HepG2 (cell line): ENCODE results near the gene MFNG. TPM values are rescaled to one million over a fixed set of nuclear protein-coding genes. Genes with fewer than 3 reads are reported as not detected.

Experiments used
- ATAC-seq: fragments of 200-7000 bp; cut with Tn5 transposase; 3 replicates; pipeline ENCODE4 v1.9.1; 2020; ENCODE audit warnings: mild to moderate bottlenecking, moderate library complexity
- BruUV-seq: library from RNA; stranded (reverse); fragments of 400-500 nt; replicated peaks from 2 replicates; lab custom pipeline; 2021; lab: Mats Ljungman, UMichigan
- CTCF ChIA-PET: fragments of 300-600 bp; formaldehyde crosslinking; extraction: SDS; loops from one replicate; lab custom pipeline; 2021; ENCODE audit warnings: low total read pairs, inconsistent platforms, low intra/inter-chr PET ratio; lab: Yijun Ruan, JAX
- POLR2A ChIA-PET: fragments of 350-600 bp; sonication (Branson Sonifier 250); formaldehyde crosslinking; loops from one replicate; lab custom pipeline; 2020; ENCODE audit warnings: antibody characterized with exemption, inconsistent platforms; lab: Yijun Ruan, JAX
- DNase-seq: peaks from one replicate; pipeline ENCODE4 v3.0.0-alpha.2; 2015; ENCODE audit warnings: low spot score
- FAIRE-seq: peaks from 3 replicates; lab custom pipeline; 2011; peaks lifted over from hg19 to GRCh38; lab: Jason Lieb, UNC
- H2AFZ ChIP-seq: one replicate; pipeline ENCODE4 v1.6.1; 2011; ENCODE audit warnings: low read length, inconsistent platforms
- H3K27ac ChIP-seq: fragments of 300-600 bp; 3 replicates; pipeline ENCODE4 v1.8.0; 2011; ENCODE audit warnings: mixed run types, mild to moderate bottlenecking, mixed read lengths, low read length, inconsistent platforms; ENCODE audit not compliant: insufficient read depth; ENCODE audit errors: extremely low read length
- H3K27me3 ChIP-seq, 2 experiments: fragments of 200-600 bp in 1 of 2; 2 replicates in 1 of 2; 3 replicates in 1 of 2; pipeline versions ENCODE4 v1.6.0 to v1.8.0; 2011; ENCODE audit warnings: low read length in 2 of 2, mild to moderate bottlenecking in 2 of 2, moderate library complexity in 2 of 2, inconsistent platforms in 1 of 2; ENCODE audit not compliant: insufficient read depth in 2 of 2, control insufficient read depth in 1 of 2
- H3K36me3 ChIP-seq, 2 experiments: fragments of 200-600 bp in 1 of 2; replicated peaks in 1 of 2; 2 replicates in 1 of 2; 3 replicates in 1 of 2; pipeline versions ENCODE4 v1.5.1 to v1.8.0; 2011; ENCODE audit warnings: low read length in 2 of 2, inconsistent platforms in 1 of 2; ENCODE audit not compliant: insufficient read depth in 2 of 2, control insufficient read depth in 1 of 2
- H3K4me1 ChIP-seq: 2 replicates; pipeline ENCODE4 v1.5.1; 2012; ENCODE audit warnings: low read length, inconsistent platforms; ENCODE audit not compliant: insufficient read depth
- H3K4me2 ChIP-seq: 2 replicates; pipeline ENCODE4 v1.6.0; 2011; ENCODE audit warnings: low read depth, low read length, inconsistent platforms
- H3K4me3 ChIP-seq, 3 experiments: fragments of 200-600 bp in 1 of 3; sonication (generic), shearing (Covaris generic) in 1 of 3; replicated peaks in 1 of 3; 2 replicates each; pipeline ENCODE4 v1.5.1; 2011 to 2016; ENCODE audit warnings: low read length in 3 of 3, inconsistent platforms in 2 of 3, low read depth in 2 of 3, mild to moderate bottlenecking in 2 of 3, control low read depth in 1 of 3, mixed read lengths in 1 of 3; ENCODE audit not compliant: insufficient read depth in 1 of 3
- H3K79me2 ChIP-seq: one replicate; pipeline ENCODE4 v1.6.1; 2011; ENCODE audit warnings: low read length, inconsistent platforms; ENCODE audit not compliant: insufficient read depth
- H3K9ac ChIP-seq: 2 replicates; pipeline ENCODE4 v1.6.0; 2011; ENCODE audit warnings: mild to moderate bottlenecking, low read depth, low read length, inconsistent platforms; ENCODE audit not compliant: insufficient read depth
- H3K9me3 ChIP-seq: 2 replicates; pipeline ENCODE4 v1.5.1; 2012; ENCODE audit warnings: mild to moderate bottlenecking, low read length
- H4K20me1 ChIP-seq: 2 replicates; pipeline ENCODE4 v1.6.0; 2011; ENCODE audit warnings: inconsistent platforms, mild to moderate bottlenecking, low read length, moderate library complexity; ENCODE audit not compliant: insufficient read depth
- ADNP ChIP-seq: sonication (generic); formaldehyde crosslinking; IDR thresholded peaks from 2 replicates; pipeline ENCODE4 v1.4.0; 2020; ENCODE audit warnings: missing genetic modification reagents
- ATAD3A ChIP-seq: sonication (generic); formaldehyde crosslinking; IDR thresholded peaks from 2 replicates; pipeline ENCODE4 v1.4.0; 2020; ENCODE audit warnings: missing genetic modification reagents
- ATF5 ChIP-seq: sonication (generic); formaldehyde crosslinking; IDR thresholded peaks from 2 replicates; pipeline ENCODE4 v1.4.0; 2020; ENCODE audit warnings: mild to moderate bottlenecking, low read depth, missing genetic modification reagents
- CEBPB ChIP-seq: IDR thresholded peaks from 2 replicates; pipeline ENCODE4 v1.6.1; 2011; ENCODE audit warnings: low read depth, low read length, improper control_type of control experiment, borderline replicate concordance
- HDAC2 ChIP-seq: sonication (generic); formaldehyde crosslinking; IDR thresholded peaks from 2 replicates; pipeline ENCODE4 v1.4.0; 2020; ENCODE audit warnings: missing genetic modification reagents
- HES4 ChIP-seq: sonication (generic); formaldehyde crosslinking; IDR thresholded peaks from 2 replicates; pipeline ENCODE4 v1.9.0; 2021; ENCODE audit warnings: mild to moderate bottlenecking, missing genetic modification reagents, borderline replicate concordance
- KLF15 ChIP-seq: sonication (generic); formaldehyde crosslinking; IDR thresholded peaks from 2 replicates; pipeline ENCODE4 v1.8.1; 2023; ENCODE audit warnings: borderline replicate concordance, mild to moderate bottlenecking, inconsistent platforms, missing genetic modification reagents, mixed read lengths
- NFKB2 ChIP-seq: sonication (generic); formaldehyde crosslinking; IDR thresholded peaks from 2 replicates; pipeline ENCODE4 v1.4.0; 2020; ENCODE audit warnings: missing genetic modification reagents, borderline replicate concordance
- PHF21A ChIP-seq: sonication (generic); formaldehyde crosslinking; IDR thresholded peaks from 2 replicates; pipeline ENCODE4 v1.5.0; 2020; ENCODE audit warnings: mild to moderate bottlenecking, missing genetic modification reagents
- RBAK ChIP-seq: sonication (generic); formaldehyde crosslinking; IDR thresholded peaks from 2 replicates; pipeline ENCODE4 v1.5.1; 2020; ENCODE audit warnings: mild to moderate bottlenecking, missing genetic modification reagents
- RXRA ChIP-seq: sonication (generic); formaldehyde crosslinking; IDR thresholded peaks from 2 replicates; pipeline ENCODE4 v1.5.1; 2020; ENCODE audit warnings: missing genetic modification reagents
- SP1 ChIP-seq, 2 experiments: fragments of 450-650 bp in 1 of 2; sonication (generic) in 1 of 2; formaldehyde crosslinking in 1 of 2; IDR thresholded peaks; 2 replicates each; pipeline versions ENCODE4 v1.4.0 to v1.6.1; 2016 to 2020; ENCODE audit warnings: missing genetic modification reagents in 1 of 2
- TP53 ChIP-seq: sonication (generic); formaldehyde crosslinking; conservative IDR thresholded peaks from 2 replicates; pipeline ENCODE4 v1.4.0; 2020; ENCODE audit warnings: missing genetic modification reagents
- ZFP90 ChIP-seq: sonication (generic); formaldehyde crosslinking; IDR thresholded peaks from 2 replicates; pipeline ENCODE4 v1.8.0; 2022; ENCODE audit warnings: missing genetic modification reagents, mild to moderate bottlenecking, inconsistent platforms, borderline replicate concordance
- ZKSCAN1 ChIP-seq: fragments of 150-350 bp; IDR thresholded peaks from 2 replicates; pipeline ENCODE4 v1.6.1; 2014; ENCODE audit warnings: low read length
- ZNF224 ChIP-seq: sonication (generic); formaldehyde crosslinking; IDR thresholded peaks from 2 replicates; pipeline ENCODE4 v1.5.0; 2020; ENCODE audit warnings: mild to moderate bottlenecking, missing genetic modification reagents
- ZNF263 ChIP-seq: sonication (generic); formaldehyde crosslinking; IDR thresholded peaks from 2 replicates; pipeline ENCODE4 v1.4.0; 2020; ENCODE audit warnings: missing genetic modification reagents
- ZNF335 ChIP-seq: sonication (generic); formaldehyde crosslinking; IDR thresholded peaks from 2 replicates; pipeline ENCODE4 v1.4.0; 2020; ENCODE audit warnings: missing genetic modification reagents
- ZNF354B ChIP-seq: sonication (generic); formaldehyde crosslinking; IDR thresholded peaks from 2 replicates; pipeline ENCODE4 v1.8.0; 2022; ENCODE audit warnings: mild to moderate bottlenecking, missing genetic modification reagents
- ZNF766 ChIP-seq: sonication (generic); formaldehyde crosslinking; IDR thresholded peaks from 2 replicates; pipeline ENCODE4 v1.5.0; 2020; ENCODE audit warnings: missing genetic modification reagents, borderline replicate concordance
- WGBS: methylation state at CpG from one replicate; pipeline ENCODE4 v1.1.6; 2017; ENCODE audit warnings: low lambda C conversion rate; 5-methylcytosine and 5-hydroxymethylcytosine counted together
- in situ Hi-C: cut with HindIII; loops from 2 replicates; pipeline ENCODE4 v1.10.0; 2017; ENCODE audit warnings: low pct_unique_long_range_greater_than_20kb; ENCODE audit not compliant: extremely low pct_ligation_motif_present
- intact Hi-C: fragments of 100-400 bp; cut with micrococcal nuclease; formaldehyde crosslinking; loops from one replicate; pipeline ENCODE4 v1.10.0; 2022; ENCODE audit not compliant: unreplicated experiment
- polyA plus RNA-seq, 8 experiments: library from polyadenylated mRNA; depleted of rRNA in 3 of 8; stranded (reverse) in 7 of 8; unstranded in 1 of 8; fragments of >200 nt; fragmentation: Illumina TruSeq in 4 of 8; extraction: Trizol in 4 of 8; gene quantifications; 2 replicates each; pipeline versions ENCODE4 v1.2.1 to v1.2.3, GENCODE V29; 2011 to 2016; ENCODE audit warnings: low read depth in 4 of 8, missing spikeins in 1 of 8, mixed read lengths in 1 of 8; ENCODE audit not compliant: insufficient read depth in 1 of 8
- total RNA-seq, 5 experiments: library from RNA; depleted of rRNA; stranded (reverse); fragments of >200 nt; fragmentation: Illumina TruSeq; extraction: Trizol; gene quantifications; 2 replicates each; pipeline ENCODE4 v1.2.3, GENCODE V29; 2016; ENCODE audit warnings: low read depth in 1 of 5
- TF ChIP-seq, protein P1 (sequence below): conservative IDR thresholded peaks from 2 replicates; pipeline ENCODE4 v1.6.1; 2018; ENCODE audit warnings: missing genetic modification reagents
- TF ChIP-seq, protein P2 (sequence below): sonication (generic); formaldehyde crosslinking; IDR thresholded peaks from 2 replicates; pipeline ENCODE4 v1.5.0; 2020; ENCODE audit warnings: missing genetic modification reagents

Gene MFNG
- total and polyA plus RNA-seq, 2 of the 13 experiments (the other 11 are each of a cell fraction or from before 2014, with no cell fraction given), result 1.0 to 11.7 TPM

- Histone ChIP-seq H3K36me3 (peaks cover 16 to 66% of the 10 kb centered on the region in 2 experiments), H3K9ac (peak overlapping the region; percentile 77), H3K4me2 (peak overlapping the region; percentile 85), H4K20me1 (peaks cover 5% of the 10 kb centered on the region; the same call in 1 of the 2 replicates), H3K4me3 (peak overlapping the region in 1 of 3 experiments; percentile 47; a peak in 1 of 6 replicates), H3K27me3 (no peaks in the 10 kb centered on the region), H3K9me3 (no peaks in the 10 kb centered on the region), H3K27ac (peak overlapping the region; percentile 98), H3K4me1 (peaks cover 82% of the 10 kb centered on the region), H2AFZ (no peak overlapping the region), H3K79me2 (peaks cover 41% of the 10 kb centered on the region)
- no TSS peak for BruUV-seq
- POLR2A ChIA-PET, result interaction anchor here (1.4 to 3.8 kb wide), 5 partner anchors 9 to 97 kb away, joined by 5 to 51 read pairs (median 12); partner anchors contain the start of genes GGA1 and MFNG
- intact Hi-C loops, result loop anchor here (1.0 kb wide), 1 partner anchor 10 kb away; no protein-coding TSS in a partner anchor
- CTCF ChIA-PET, result no interaction called here
- DNase-seq, result no peak
- in situ Hi-C loops, result no loop called here
- 73% methylated on average over 4 of the region's 6 CpGs for WGBS
- FAIRE-seq, result no peak
- no peak for ATAC-seq
- TF ChIP-seq RXRA (CRISPR knock-in tag) (no peak), KLF15 (no peak), NFKB2 (no peak), ATF5 (no peak), ZNF263 (peak; percentile 35; the same call in 1 of the 2 replicates), HES4 (CRISPR knock-in tag) (0 out of 2 replicates have a peak, but pooled peaks have one; percentile 46), CEBPB (no peak), PHF21A (CRISPR knock-in tag) (no peak), TP53 (CRISPR knock-in tag) (no peak), ZNF335 (CRISPR knock-in tag) (no peak), ZNF354B (CRISPR knock-in tag) (no peak), RBAK (CRISPR knock-in tag) (no peak), ZNF224 (CRISPR knock-in tag) (no peak), SP1 (IDR thresholded peaks at IDR 0.05) (no peak), SP1 (CRISPR knock-in tag; IDR thresholded peaks at IDR 0.05) (no peak), HDAC2 (CRISPR knock-in tag) (peak; percentile 41; the same call in 1 of the 2 replicates), ZKSCAN1 (no peak), ZNF766 (0 out of 2 replicates have a peak, but pooled peaks have one; percentile 39), ZFP90 (CRISPR knock-in tag) (0 out of 2 replicates have a peak, but pooled peaks have one; percentile 2), ADNP (CRISPR knock-in tag) (peak; percentile 79; the same call in 1 of the 2 replicates), ATAD3A (CRISPR knock-in tag) (no peak)
- TF ChIP-seq, protein P1, sequence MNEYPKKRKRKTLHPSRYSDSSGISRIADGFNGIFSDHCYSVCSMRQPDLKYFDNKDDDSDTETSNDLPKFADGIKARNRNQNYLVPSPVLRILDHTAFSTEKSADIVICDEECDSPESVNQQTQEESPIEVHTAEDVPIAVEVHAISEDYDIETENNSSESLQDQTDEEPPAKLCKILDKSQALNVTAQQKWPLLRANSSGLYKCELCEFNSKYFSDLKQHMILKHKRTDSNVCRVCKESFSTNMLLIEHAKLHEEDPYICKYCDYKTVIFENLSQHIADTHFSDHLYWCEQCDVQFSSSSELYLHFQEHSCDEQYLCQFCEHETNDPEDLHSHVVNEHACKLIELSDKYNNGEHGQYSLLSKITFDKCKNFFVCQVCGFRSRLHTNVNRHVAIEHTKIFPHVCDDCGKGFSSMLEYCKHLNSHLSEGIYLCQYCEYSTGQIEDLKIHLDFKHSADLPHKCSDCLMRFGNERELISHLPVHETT, result no peak
- TF ChIP-seq, protein P2, sequence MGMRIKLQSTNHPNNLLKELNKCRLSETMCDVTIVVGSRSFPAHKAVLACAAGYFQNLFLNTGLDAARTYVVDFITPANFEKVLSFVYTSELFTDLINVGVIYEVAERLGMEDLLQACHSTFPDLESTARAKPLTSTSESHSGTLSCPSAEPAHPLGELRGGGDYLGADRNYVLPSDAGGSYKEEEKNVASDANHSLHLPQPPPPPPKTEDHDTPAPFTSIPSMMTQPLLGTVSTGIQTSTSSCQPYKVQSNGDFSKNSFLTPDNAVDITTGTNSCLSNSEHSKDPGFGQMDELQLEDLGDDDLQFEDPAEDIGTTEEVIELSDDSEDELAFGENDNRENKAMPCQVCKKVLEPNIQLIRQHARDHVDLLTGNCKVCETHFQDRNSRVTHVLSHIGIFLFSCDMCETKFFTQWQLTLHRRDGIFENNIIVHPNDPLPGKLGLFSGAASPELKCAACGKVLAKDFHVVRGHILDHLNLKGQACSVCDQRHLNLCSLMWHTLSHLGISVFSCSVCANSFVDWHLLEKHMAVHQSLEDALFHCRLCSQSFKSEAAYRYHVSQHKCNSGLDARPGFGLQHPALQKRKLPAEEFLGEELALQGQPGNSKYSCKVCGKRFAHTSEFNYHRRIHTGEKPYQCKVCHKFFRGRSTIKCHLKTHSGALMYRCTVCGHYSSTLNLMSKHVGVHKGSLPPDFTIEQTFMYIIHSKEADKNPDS (CRISPR knock-in tag), result no peak
These were observed 25.4 kb upstream of the MFNG start for GRCh38 chr22:37511395-37512104.
